ENCODE data around the gene ZBTB32.

ZBTB32 gene

DNA sequence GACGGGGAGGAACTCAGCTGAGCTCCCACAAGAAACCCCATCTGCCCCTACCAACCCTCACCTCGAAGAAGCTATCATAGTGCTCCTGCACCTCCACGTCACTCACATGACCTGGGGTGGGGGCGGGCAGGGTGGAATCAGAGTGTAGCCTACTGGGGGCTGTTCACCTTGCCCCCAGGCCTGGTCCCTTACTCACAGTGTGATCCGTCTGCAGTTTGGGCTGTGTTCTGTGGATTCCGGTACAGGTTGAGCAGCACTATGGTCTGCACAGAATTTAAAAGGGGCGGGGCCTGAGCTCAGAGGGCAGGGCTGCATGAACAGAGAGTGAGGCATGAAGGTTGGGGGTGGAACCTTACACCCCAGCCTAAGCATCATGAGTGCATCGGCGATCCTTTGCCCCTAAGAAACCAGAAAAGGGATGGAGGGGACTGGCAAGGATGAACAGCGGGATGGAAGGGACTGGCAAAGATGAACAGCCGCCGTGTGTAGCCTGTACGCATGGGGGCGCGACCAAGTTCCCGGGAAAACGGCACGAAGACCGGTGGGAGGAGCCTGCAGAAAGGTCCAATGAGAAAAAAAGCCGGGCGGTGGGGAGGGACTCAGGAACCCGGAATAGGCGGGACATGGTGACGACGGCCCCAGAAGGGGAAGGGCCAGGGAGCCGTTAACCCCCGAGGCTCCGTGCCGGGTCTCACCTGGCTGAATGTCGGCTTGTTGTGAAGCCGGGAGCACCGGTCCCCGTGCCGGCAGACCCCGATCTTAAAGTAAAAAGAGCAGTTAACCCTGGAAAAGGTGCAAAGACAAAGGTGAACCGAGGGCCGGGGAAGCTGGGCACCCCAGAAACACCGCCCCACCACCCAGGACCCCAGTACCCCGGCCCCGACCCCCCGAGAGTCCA lies 40.3 kb downstream of the ZBTB32 start (continued):
- peak; percentile 14; the same call in 1 of the 2 replicates for TF ChIP-seq KLF1 (tag by site-specific recombination; IDR thresholded peaks at IDR 0.05)
- TF ChIP-seq, protein P1, sequence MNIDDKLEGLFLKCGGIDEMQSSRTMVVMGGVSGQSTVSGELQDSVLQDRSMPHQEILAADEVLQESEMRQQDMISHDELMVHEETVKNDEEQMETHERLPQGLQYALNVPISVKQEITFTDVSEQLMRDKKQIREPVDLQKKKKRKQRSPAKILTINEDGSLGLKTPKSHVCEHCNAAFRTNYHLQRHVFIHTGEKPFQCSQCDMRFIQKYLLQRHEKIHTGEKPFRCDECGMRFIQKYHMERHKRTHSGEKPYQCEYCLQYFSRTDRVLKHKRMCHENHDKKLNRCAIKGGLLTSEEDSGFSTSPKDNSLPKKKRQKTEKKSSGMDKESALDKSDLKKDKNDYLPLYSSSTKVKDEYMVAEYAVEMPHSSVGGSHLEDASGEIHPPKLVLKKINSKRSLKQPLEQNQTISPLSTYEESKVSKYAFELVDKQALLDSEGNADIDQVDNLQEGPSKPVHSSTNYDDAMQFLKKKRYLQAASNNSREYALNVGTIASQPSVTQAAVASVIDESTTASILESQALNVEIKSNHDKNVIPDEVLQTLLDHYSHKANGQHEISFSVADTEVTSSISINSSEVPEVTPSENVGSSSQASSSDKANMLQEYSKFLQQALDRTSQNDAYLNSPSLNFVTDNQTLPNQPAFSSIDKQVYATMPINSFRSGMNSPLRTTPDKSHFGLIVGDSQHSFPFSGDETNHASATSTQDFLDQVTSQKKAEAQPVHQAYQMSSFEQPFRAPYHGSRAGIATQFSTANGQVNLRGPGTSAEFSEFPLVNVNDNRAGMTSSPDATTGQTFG (tag by site-specific recombination; IDR thresholded peaks at IDR 0.05; ENCODE audit: borderline replicate concordance), result no peak
- TF ChIP-seq, protein P2, sequence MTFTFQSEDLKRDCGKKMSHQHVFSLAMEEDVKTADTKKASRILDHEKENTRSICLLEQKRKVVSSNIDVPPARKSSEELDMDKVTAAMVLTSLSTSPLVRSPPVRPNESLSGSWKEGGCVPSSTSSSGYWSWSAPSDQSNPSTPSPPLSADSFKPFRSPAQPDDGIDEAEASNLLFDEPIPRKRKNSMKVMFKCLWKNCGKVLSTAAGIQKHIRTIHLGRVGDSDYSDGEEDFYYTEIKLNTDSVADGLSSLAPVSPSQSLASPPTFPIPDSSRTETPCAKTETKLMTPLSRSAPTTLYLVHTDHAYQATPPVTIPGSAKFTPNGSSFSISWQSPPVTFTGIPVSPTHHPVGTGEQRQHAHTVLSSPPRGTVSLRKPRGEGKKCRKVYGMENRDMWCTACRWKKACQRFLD (tag by site-specific recombination; IDR thresholded peaks at IDR 0.05), result peak; percentile 83; the same call in 1 of the 2 replicates
- TF ChIP-seq, protein P3, sequence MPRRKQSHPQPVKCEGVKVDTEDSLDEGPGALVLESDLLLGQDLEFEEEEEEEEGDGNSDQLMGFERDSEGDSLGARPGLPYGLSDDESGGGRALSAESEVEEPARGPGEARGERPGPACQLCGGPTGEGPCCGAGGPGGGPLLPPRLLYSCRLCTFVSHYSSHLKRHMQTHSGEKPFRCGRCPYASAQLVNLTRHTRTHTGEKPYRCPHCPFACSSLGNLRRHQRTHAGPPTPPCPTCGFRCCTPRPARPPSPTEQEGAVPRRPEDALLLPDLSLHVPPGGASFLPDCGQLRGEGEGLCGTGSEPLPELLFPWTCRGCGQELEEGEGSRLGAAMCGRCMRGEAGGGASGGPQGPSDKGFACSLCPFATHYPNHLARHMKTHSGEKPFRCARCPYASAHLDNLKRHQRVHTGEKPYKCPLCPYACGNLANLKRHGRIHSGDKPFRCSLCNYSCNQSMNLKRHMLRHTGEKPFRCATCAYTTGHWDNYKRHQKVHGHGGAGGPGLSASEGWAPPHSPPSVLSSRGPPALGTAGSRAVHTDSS (tag by site-specific recombination; IDR thresholded peaks at IDR 0.05), result no peak
- TF ChIP-seq, protein P4, sequence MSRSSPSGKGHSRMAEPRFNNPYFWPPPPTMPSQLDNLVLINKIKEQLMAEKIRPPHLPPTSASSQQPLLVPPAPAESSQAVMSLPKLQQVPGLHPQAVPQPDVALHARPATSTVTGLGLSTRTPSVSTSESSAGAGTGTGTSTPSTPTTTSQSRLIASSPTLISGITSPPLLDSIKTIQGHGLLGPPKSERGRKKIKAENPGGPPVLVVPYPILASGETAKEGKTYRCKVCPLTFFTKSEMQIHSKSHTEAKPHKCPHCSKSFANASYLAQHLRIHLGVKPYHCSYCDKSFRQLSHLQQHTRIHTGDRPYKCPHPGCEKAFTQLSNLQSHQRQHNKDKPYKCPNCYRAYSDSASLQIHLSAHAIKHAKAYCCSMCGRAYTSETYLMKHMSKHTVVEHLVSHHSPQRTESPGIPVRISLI (tag by site-specific recombination; IDR thresholded peaks at IDR 0.05), result no peak
- no peak for TF ChIP-seq ZNF266 (tag by site-specific recombination; IDR thresholded peaks at IDR 0.05; ENCODE audit: low read depth)
- peak; percentile 99 for TF ChIP-seq SP2 (tag by site-specific recombination; IDR thresholded peaks at IDR 0.05)
- no peak for TF ChIP-seq PRDM1 (tag by site-specific recombination; IDR thresholded peaks at IDR 0.05)
- TF ChIP-seq, protein P5, sequence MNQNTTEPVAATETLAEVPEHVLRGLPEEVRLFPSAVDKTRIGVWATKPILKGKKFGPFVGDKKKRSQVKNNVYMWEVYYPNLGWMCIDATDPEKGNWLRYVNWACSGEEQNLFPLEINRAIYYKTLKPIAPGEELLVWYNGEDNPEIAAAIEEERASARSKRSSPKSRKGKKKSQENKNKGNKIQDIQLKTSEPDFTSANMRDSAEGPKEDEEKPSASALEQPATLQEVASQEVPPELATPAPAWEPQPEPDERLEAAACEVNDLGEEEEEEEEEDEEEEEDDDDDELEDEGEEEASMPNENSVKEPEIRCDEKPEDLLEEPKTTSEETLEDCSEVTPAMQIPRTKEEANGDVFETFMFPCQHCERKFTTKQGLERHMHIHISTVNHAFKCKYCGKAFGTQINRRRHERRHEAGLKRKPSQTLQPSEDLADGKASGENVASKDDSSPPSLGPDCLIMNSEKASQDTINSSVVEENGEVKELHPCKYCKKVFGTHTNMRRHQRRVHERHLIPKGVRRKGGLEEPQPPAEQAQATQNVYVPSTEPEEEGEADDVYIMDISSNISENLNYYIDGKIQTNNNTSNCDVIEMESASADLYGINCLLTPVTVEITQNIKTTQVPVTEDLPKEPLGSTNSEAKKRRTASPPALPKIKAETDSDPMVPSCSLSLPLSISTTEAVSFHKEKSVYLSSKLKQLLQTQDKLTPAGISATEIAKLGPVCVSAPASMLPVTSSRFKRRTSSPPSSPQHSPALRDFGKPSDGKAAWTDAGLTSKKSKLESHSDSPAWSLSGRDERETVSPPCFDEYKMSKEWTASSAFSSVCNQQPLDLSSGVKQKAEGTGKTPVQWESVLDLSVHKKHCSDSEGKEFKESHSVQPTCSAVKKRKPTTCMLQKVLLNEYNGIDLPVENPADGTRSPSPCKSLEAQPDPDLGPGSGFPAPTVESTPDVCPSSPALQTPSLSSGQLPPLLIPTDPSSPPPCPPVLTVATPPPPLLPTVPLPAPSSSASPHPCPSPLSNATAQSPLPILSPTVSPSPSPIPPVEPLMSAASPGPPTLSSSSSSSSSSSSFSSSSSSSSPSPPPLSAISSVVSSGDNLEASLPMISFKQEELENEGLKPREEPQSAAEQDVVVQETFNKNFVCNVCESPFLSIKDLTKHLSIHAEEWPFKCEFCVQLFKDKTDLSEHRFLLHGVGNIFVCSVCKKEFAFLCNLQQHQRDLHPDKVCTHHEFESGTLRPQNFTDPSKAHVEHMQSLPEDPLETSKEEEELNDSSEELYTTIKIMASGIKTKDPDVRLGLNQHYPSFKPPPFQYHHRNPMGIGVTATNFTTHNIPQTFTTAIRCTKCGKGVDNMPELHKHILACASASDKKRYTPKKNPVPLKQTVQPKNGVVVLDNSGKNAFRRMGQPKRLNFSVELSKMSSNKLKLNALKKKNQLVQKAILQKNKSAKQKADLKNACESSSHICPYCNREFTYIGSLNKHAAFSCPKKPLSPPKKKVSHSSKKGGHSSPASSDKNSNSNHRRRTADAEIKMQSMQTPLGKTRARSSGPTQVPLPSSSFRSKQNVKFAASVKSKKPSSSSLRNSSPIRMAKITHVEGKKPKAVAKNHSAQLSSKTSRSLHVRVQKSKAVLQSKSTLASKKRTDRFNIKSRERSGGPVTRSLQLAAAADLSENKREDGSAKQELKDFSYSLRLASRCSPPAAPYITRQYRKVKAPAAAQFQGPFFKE (tag by site-specific recombination; IDR thresholded peaks at IDR 0.05; ENCODE audit: borderline replicate concordance), result no peak
- TF ChIP-seq TCF7L2 (IDR thresholded peaks at IDR 0.05; ENCODE audit: borderline replicate concordance, low read depth, low read length), result no peak
- TF ChIP-seq KLF7 (tag by site-specific recombination; IDR thresholded peaks at IDR 0.05; ENCODE audit: borderline replicate concordance), result no peak
- TF ChIP-seq, protein P6, sequence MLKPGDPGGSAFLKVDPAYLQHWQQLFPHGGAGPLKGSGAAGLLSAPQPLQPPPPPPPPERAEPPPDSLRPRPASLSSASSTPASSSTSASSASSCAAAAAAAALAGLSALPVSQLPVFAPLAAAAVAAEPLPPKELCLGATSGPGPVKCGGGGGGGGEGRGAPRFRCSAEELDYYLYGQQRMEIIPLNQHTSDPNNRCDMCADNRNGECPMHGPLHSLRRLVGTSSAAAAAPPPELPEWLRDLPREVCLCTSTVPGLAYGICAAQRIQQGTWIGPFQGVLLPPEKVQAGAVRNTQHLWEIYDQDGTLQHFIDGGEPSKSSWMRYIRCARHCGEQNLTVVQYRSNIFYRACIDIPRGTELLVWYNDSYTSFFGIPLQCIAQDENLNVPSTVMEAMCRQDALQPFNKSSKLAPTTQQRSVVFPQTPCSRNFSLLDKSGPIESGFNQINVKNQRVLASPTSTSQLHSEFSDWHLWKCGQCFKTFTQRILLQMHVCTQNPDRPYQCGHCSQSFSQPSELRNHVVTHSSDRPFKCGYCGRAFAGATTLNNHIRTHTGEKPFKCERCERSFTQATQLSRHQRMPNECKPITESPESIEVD (tag by site-specific recombination; IDR thresholded peaks at IDR 0.05), result no peak
- TF ChIP-seq YY2 (tag by site-specific recombination; IDR thresholded peaks at IDR 0.05), result no peak
- TF ChIP-seq ZNF768 (tag by site-specific recombination; IDR thresholded peaks at IDR 0.05), result no peak; the same call in 1 of the 2 replicates
- TF ChIP-seq, protein P7, sequence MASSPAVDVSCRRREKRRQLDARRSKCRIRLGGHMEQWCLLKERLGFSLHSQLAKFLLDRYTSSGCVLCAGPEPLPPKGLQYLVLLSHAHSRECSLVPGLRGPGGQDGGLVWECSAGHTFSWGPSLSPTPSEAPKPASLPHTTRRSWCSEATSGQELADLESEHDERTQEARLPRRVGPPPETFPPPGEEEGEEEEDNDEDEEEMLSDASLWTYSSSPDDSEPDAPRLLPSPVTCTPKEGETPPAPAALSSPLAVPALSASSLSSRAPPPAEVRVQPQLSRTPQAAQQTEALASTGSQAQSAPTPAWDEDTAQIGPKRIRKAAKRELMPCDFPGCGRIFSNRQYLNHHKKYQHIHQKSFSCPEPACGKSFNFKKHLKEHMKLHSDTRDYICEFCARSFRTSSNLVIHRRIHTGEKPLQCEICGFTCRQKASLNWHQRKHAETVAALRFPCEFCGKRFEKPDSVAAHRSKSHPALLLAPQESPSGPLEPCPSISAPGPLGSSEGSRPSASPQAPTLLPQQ (tag by site-specific recombination; IDR thresholded peaks at IDR 0.05), result peak; percentile 57; the same call in 1 of the 2 replicates
- TF ChIP-seq ZBTB20 (tag by site-specific recombination; IDR thresholded peaks at IDR 0.05), result peak; percentile 89
- TF ChIP-seq, protein P8, sequence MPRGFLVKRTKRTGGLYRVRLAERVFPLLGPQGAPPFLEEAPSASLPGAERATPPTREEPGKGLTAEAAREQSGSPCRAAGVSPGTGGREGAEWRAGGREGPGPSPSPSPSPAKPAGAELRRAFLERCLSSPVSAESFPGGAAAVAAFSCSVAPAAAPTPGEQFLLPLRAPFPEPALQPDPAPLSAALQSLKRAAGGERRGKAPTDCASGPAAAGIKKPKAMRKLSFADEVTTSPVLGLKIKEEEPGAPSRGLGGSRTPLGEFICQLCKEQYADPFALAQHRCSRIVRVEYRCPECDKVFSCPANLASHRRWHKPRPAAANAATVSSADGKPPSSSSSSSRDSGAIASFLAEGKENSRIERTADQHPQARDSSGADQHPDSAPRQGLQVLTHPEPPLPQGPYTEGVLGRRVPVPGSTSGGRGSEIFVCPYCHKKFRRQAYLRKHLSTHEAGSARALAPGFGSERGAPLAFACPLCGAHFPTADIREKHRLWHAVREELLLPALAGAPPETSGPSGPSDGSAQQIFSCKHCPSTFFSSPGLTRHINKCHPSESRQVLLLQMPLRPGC (tag by site-specific recombination; IDR thresholded peaks at IDR 0.05), result 0 out of 2 replicates have a peak, but pooled peaks have one; percentile 65
- no peak for TF ChIP-seq ZNF549 (tag by site-specific recombination; IDR thresholded peaks at IDR 0.05)
- TF ChIP-seq SALL2 (tag by site-specific recombination; IDR thresholded peaks at IDR 0.05; ENCODE audit: borderline replicate concordance), result no peak

Measured in HEK293 (cell line).